ENCODE measurements around the gene EPHA7. TPM values are rescaled to one million over a fixed set of nuclear protein-coding genes. Genes with fewer than 3 reads are reported as not detected.

EPHA7 gene
- polyA plus RNA-seq, 1 donor (not counting 4 experiments of a cell fraction or from before 2014, with no cell fraction given), result not detected

GRCh38 chr6:93329301-93330000 lies 89.9 kb downstream of the EPHA7 start:
- Histone ChIP-seq H4K20me1 (ENCODE audit: control insufficient read depth, extremely low read depth, insufficient read depth, low read length) (no peaks in the 10 kb centered on the region), H3K36me3 (ENCODE audit: control insufficient read depth in 2 of 2, extremely low read depth in 1 of 2, insufficient read depth in 2 of 2, low read length in 2 of 2) (no peaks in the 10 kb centered on the region), H3K9me1 (ENCODE audit: control insufficient read depth, extremely low read depth, insufficient read depth, low read length) (no peaks in the 10 kb centered on the region), H3K9me3 (ENCODE audit: control insufficient read depth, low read depth, low read length) (no peaks in the 10 kb centered on the region), H3K4me1 (ENCODE audit: control insufficient read depth, extremely low read depth, insufficient read depth, low read length) (no peaks in the 10 kb centered on the region), H3K27me3 (ENCODE audit: control insufficient read depth, extremely low read depth, insufficient read depth, low read length) (no peaks in the 10 kb centered on the region), H3K4me3 (ENCODE audit: control insufficient read depth in 2 of 3, extremely low read depth in 1 of 3, insufficient read depth in 2 of 3, low read depth in 1 of 3, low read length in 3 of 3) (no peak overlapping the region), H3K27ac (ENCODE audit: control insufficient read depth, insufficient read depth, low read length) (no peak overlapping the region), H3K4me2 (ENCODE audit: control insufficient read depth, extremely low read depth, insufficient read depth, low read depth, low read length) (no peak overlapping the region), H3K9ac (ENCODE audit: control insufficient read depth, extremely low read depth, insufficient read depth, low read length) (no peak overlapping the region), H3K79me2 (ENCODE audit: control insufficient read depth, insufficient read depth, low read length) (no peaks in the 10 kb centered on the region), H2AFZ (ENCODE audit: control insufficient read depth, low read length) (no peak overlapping the region)
- TF ChIP-seq EZH2 (IDR thresholded peaks at IDR 0.05; ENCODE audit: low read length), result no peak
- no peak for TF ChIP-seq CTCF (optimal IDR thresholded peaks at IDR 0.05 in 1 of 3, IDR thresholded peaks at IDR 0.05 in 1 of 3, conservative IDR thresholded peaks at IDR 0.05 in 1 of 3; ENCODE audit: extremely low read depth in 1 of 3, insufficient read depth in 2 of 3, low read length in 3 of 3)
- dilution Hi-C loops (cut with MboI; ENCODE audit: extremely low pct_ligation_motif_present, low sequenced_read_pairs), result no loop called here
- DNase-seq (ENCODE audit: low read depth, low spot score) (no peak), FAIRE-seq (no peak)

- Histone ChIP-seq H3K4me3 (ENCODE audit: control insufficient read depth in 2 of 3, extremely low read depth in 1 of 3, insufficient read depth in 2 of 3, low read depth in 1 of 3, low read length in 3 of 3) (no peak overlapping the region), H3K9me1 (ENCODE audit: control insufficient read depth, extremely low read depth, insufficient read depth, low read length) (no peaks in the 10 kb centered on the region), H3K4me1 (ENCODE audit: control insufficient read depth, extremely low read depth, insufficient read depth, low read length) (no peaks in the 10 kb centered on the region), H3K27me3 (ENCODE audit: control insufficient read depth, extremely low read depth, insufficient read depth, low read length) (no peaks in the 10 kb centered on the region), H2AFZ (ENCODE audit: control insufficient read depth, low read length) (no peak overlapping the region), H3K36me3 (ENCODE audit: control insufficient read depth in 2 of 2, extremely low read depth in 1 of 2, insufficient read depth in 2 of 2, low read length in 2 of 2) (no peaks in the 10 kb centered on the region), H3K27ac (ENCODE audit: control insufficient read depth, insufficient read depth, low read length) (no peak overlapping the region), H4K20me1 (ENCODE audit: control insufficient read depth, extremely low read depth, insufficient read depth, low read length) (no peaks in the 10 kb centered on the region), H3K4me2 (ENCODE audit: control insufficient read depth, extremely low read depth, insufficient read depth, low read depth, low read length) (no peak overlapping the region), H3K9me3 (ENCODE audit: control insufficient read depth, low read depth, low read length) (no peaks in the 10 kb centered on the region), H3K79me2 (ENCODE audit: control insufficient read depth, insufficient read depth, low read length) (no peaks in the 10 kb centered on the region), H3K9ac (ENCODE audit: control insufficient read depth, extremely low read depth, insufficient read depth, low read length) (no peak overlapping the region)
- DNase-seq (ENCODE audit: low read depth, low spot score) (no peak), FAIRE-seq (no peak)
- no peak for TF ChIP-seq CTCF (optimal IDR thresholded peaks at IDR 0.05 in 1 of 3, IDR thresholded peaks at IDR 0.05 in 1 of 3, conservative IDR thresholded peaks at IDR 0.05 in 1 of 3; ENCODE audit: extremely low read depth in 1 of 3, insufficient read depth in 2 of 3, low read length in 3 of 3)
- TF ChIP-seq EZH2 (IDR thresholded peaks at IDR 0.05; ENCODE audit: low read length), result no peak
- dilution Hi-C loops (cut with MboI; ENCODE audit: extremely low pct_ligation_motif_present, low sequenced_read_pairs), result no loop called here
Measured at GRCh38 chr6:93327857-93328256, 91.5 kb downstream of the EPHA7 start.

All from keratinocyte (primary cell).